H9 (cell line): ENCODE data around the gene HS3ST2. TPM values are rescaled to one million over a fixed set of nuclear protein-coding genes. Genes with fewer than 3 reads are reported as not detected.

Experiments
- DNase-seq: peaks from one replicate; pipeline ENCODE4 v3.0.0-alpha.2; 2017
- H2AFZ ChIP-seq: one replicate; pipeline ENCODE4 v1.6.1; 2013; ENCODE audit warnings: mild to moderate bottlenecking, low read length, control low read depth, moderate library complexity
- H2AK5ac ChIP-seq: 2 replicates; pipeline ENCODE4 v1.6.1; 2013; ENCODE audit warnings: low read length, control low read depth, mixed read lengths; ENCODE audit not compliant: insufficient read length
- H2BK120ac ChIP-seq: one replicate; pipeline ENCODE4 v1.6.1; 2013; ENCODE audit warnings: low read depth, mild to moderate bottlenecking, low read length, control low read depth, inconsistent platforms; ENCODE audit not compliant: poor library complexity, severe bottlenecking
- H2BK12ac ChIP-seq: 2 replicates; pipeline ENCODE4 v1.6.1; 2013; ENCODE audit warnings: low read length, control low read depth, mixed read lengths, low read depth; ENCODE audit not compliant: insufficient read length
- H2BK15ac ChIP-seq: 2 replicates; pipeline ENCODE4 v1.6.1; 2013; ENCODE audit warnings: low read depth, low read length, control low read depth
- H2BK20ac ChIP-seq: one replicate; pipeline ENCODE4 v1.6.1; 2013; ENCODE audit warnings: low read depth, mild to moderate bottlenecking, low read length, control low read depth, inconsistent platforms; ENCODE audit not compliant: poor library complexity, severe bottlenecking
- H2BK5ac ChIP-seq: 2 replicates; pipeline ENCODE4 v1.6.1; 2013; ENCODE audit warnings: low read length, control low read depth, mixed read lengths; ENCODE audit not compliant: insufficient read length
- H3K14ac ChIP-seq: 2 replicates; pipeline ENCODE4 v1.6.1; 2013; ENCODE audit warnings: low read length, control low read depth; ENCODE audit not compliant: insufficient read depth
- H3K18ac ChIP-seq: 2 replicates; pipeline ENCODE4 v1.6.1; 2013; ENCODE audit warnings: low read depth, mild to moderate bottlenecking, mixed read lengths, low read length, control low read depth; ENCODE audit not compliant: insufficient read length
- H3K23ac ChIP-seq: 2 replicates; pipeline ENCODE4 v1.6.1; 2013; ENCODE audit warnings: low read length, control low read depth, mixed read lengths, low read depth; ENCODE audit not compliant: insufficient read length
- H3K23me2 ChIP-seq: 2 replicates; pipeline ENCODE4 v1.6.1; 2013; ENCODE audit warnings: low read depth, mild to moderate bottlenecking, mixed read lengths, low read length, control low read depth; ENCODE audit not compliant: insufficient read length, poor library complexity, severe bottlenecking
- H3K27ac ChIP-seq: 2 replicates; pipeline ENCODE4 v1.5.1; 2013; ENCODE audit warnings: low read length, control low read depth, mixed read lengths, low read depth; ENCODE audit not compliant: insufficient read length
- H3K27me3 ChIP-seq: 2 replicates; pipeline ENCODE4 v1.6.1; 2013; ENCODE audit warnings: low read length, control low read depth, inconsistent platforms; ENCODE audit not compliant: insufficient read depth
- H3K4ac ChIP-seq: 2 replicates; pipeline ENCODE4 v1.6.1; 2013; ENCODE audit warnings: low read depth, mild to moderate bottlenecking, control low read depth, inconsistent platforms, low read length, moderate library complexity
- H3K4me1 ChIP-seq: 2 replicates; pipeline ENCODE4 v1.6.1; 2013; ENCODE audit warnings: low read length, control low read depth, inconsistent platforms; ENCODE audit not compliant: insufficient read depth
- H3K4me2 ChIP-seq: 2 replicates; pipeline ENCODE4 v1.6.1; 2013; ENCODE audit warnings: low read length, control low read depth, mixed read lengths; ENCODE audit not compliant: insufficient read length, insufficient read depth
- H3K56ac ChIP-seq: 2 replicates; pipeline ENCODE4 v1.6.1; 2013; ENCODE audit warnings: low read depth, mild to moderate bottlenecking, mixed read lengths, low read length, control low read depth; ENCODE audit not compliant: insufficient read length
- H3K79me1 ChIP-seq: 2 replicates; pipeline ENCODE4 v1.6.1; 2013; ENCODE audit warnings: low read depth, mild to moderate bottlenecking, moderate library complexity, low read length, control low read depth, inconsistent platforms; ENCODE audit not compliant: insufficient read depth, poor library complexity, severe bottlenecking
- H3K79me2 ChIP-seq: 2 replicates; pipeline ENCODE4 v1.6.1; 2013; ENCODE audit warnings: low read length, control low read depth, inconsistent platforms; ENCODE audit not compliant: insufficient read depth
- H3K9ac ChIP-seq: 2 replicates; pipeline ENCODE4 v1.6.1; 2013; ENCODE audit warnings: low read length, control low read depth, mixed read lengths; ENCODE audit not compliant: insufficient read length; ENCODE audit errors: extremely low read depth
- H3K9me3 ChIP-seq: one replicate; pipeline ENCODE4 v1.6.1; 2013; ENCODE audit warnings: low read depth, low read length, inconsistent platforms; ENCODE audit not compliant: control insufficient read depth
- H3T11ph ChIP-seq: one replicate; pipeline ENCODE4 v1.6.1; 2013; ENCODE audit warnings: mild to moderate bottlenecking, low read length, control low read depth, inconsistent platforms
- H4K20me1 ChIP-seq: one replicate; pipeline ENCODE4 v1.6.1; 2013; ENCODE audit not compliant: control insufficient read depth, insufficient read length, insufficient read depth
- H4K5ac ChIP-seq: 2 replicates; pipeline ENCODE4 v1.6.1; 2013; ENCODE audit warnings: low read depth, mild to moderate bottlenecking, mixed read lengths, low read length, control low read depth; ENCODE audit not compliant: insufficient read length
- H4K8ac ChIP-seq: replicated peaks from 2 replicates; pipeline ENCODE4 v1.6.1; 2013; ENCODE audit warnings: low read length, control low read depth, mixed read lengths, low read depth; ENCODE audit not compliant: insufficient read length
- H4K91ac ChIP-seq: 2 replicates; pipeline ENCODE4 v1.6.1; 2013; ENCODE audit warnings: low read depth, mild to moderate bottlenecking, moderate library complexity, mixed read lengths, low read length, control low read depth; ENCODE audit not compliant: insufficient read length
- H3K27ac Mint-ChIP-seq, 3 experiments: 2 replicates in 2 of 3; 3 replicates in 1 of 3; pipeline ENCODE4 v1.8.0; 2020 to 2021; ENCODE audit warnings: mixed read lengths in 3 of 3, mild to moderate bottlenecking in 1 of 3, moderate library complexity in 1 of 3
- H3K27me3 Mint-ChIP-seq: 2 replicates; pipeline ENCODE4 v1.8.0; 2021; ENCODE audit warnings: low read depth, mild to moderate bottlenecking, moderate library complexity, mixed read lengths
- H3K36me3 Mint-ChIP-seq, 3 experiments: 2 replicates in 2 of 3; 3 replicates in 1 of 3; pipeline ENCODE4 v1.8.0; 2020 to 2021; ENCODE audit warnings: low read depth in 3 of 3, mixed read lengths in 3 of 3; ENCODE audit not compliant: insufficient read depth in 1 of 3
- H3K4me1 Mint-ChIP-seq, 2 experiments: 2 replicates each; pipeline ENCODE4 v1.8.0; 2020; ENCODE audit warnings: mixed read lengths in 2 of 2
- H3K4me3 Mint-ChIP-seq, 2 experiments: 2 replicates in 1 of 2; 3 replicates in 1 of 2; pipeline ENCODE4 v1.8.0; 2020 to 2021; ENCODE audit warnings: mild to moderate bottlenecking in 2 of 2, mixed read lengths in 2 of 2, moderate library complexity in 1 of 2
- H3K9me3 Mint-ChIP-seq, 2 experiments: 2 replicates in 1 of 2; 3 replicates in 1 of 2; pipeline ENCODE4 v1.8.0; 2020; ENCODE audit warnings: mild to moderate bottlenecking in 2 of 2, mixed read lengths in 2 of 2, moderate library complexity in 1 of 2
- CTCF ChIP-seq: fragments of 200-600 bp; sonication (generic); conservative IDR thresholded peaks from 3 replicates; pipeline ENCODE4 v1.8.0; 2021; ENCODE audit warnings: antibody characterized with exemption, mild to moderate bottlenecking
- total RNA-seq: library from RNA; stranded (reverse); gene quantifications from 2 replicates; pipeline ENCODE4 v1.2.1, GENCODE V29; 2021

HS3ST2 gene
- total RNA-seq, 1 experiment from 2014 or later = 3.1 TPM

- peaks cover 16 to 17% of the 10 kb centered on the region in 2 experiments; a peak in 4 of 5 replicates for H3K9me3 Mint-ChIP-seq
- H4K20me1 ChIP-seq = no peaks in the 10 kb centered on the region
- H3K9me3 ChIP-seq = no peaks in the 10 kb centered on the region
- H3K4me1 ChIP-seq = no peaks in the 10 kb centered on the region
- no peaks in the 10 kb centered on the region for H3K79me1 ChIP-seq
- no peak overlapping the region for H3K4me3 Mint-ChIP-seq
- H2BK15ac ChIP-seq = no peak overlapping the region
- H3K36me3 Mint-ChIP-seq = peaks cover 8 to 21% (median 16%) of the 10 kb centered on the region in 3 experiments; a peak in 6 of 7 replicates
- TF ChIP-seq CTCF = no peak
- H4K8ac ChIP-seq = no peak overlapping the region
- H3K27ac ChIP-seq = no peak overlapping the region
- H3K27me3 Mint-ChIP-seq = no peaks in the 10 kb centered on the region; the same call in 1 of the 2 replicates
- H3K9ac ChIP-seq = no peak overlapping the region
- H3K79me2 ChIP-seq = no peaks in the 10 kb centered on the region
- H2BK5ac ChIP-seq = no peak overlapping the region
- H3K27me3 ChIP-seq = no peaks in the 10 kb centered on the region
- H4K91ac ChIP-seq = no peak overlapping the region
- no peak overlapping the region for H3K4me2 ChIP-seq
- no peak overlapping the region for H3K14ac ChIP-seq
- H2AK5ac ChIP-seq = no peak overlapping the region
- no peak for DNase-seq
- H3K27ac Mint-ChIP-seq = no peak overlapping the region
- no peak overlapping the region for H2BK120ac ChIP-seq
- H3K56ac ChIP-seq = no peak overlapping the region
- peaks cover 19 to 22% of the 10 kb centered on the region in 2 experiments for H3K4me1 Mint-ChIP-seq
- H3K23ac ChIP-seq = no peak overlapping the region
- no peak overlapping the region for H3K18ac ChIP-seq
- no peaks in the 10 kb centered on the region for H3K23me2 ChIP-seq
- no peak overlapping the region for H2BK12ac ChIP-seq
- H3K4ac ChIP-seq = no peak overlapping the region
- H3T11ph ChIP-seq = no peak overlapping the region
- H2BK20ac ChIP-seq = no peak overlapping the region
- H2AFZ ChIP-seq = no peak overlapping the region
- no peak overlapping the region for H4K5ac ChIP-seq
Observed at GRCh38 chr16:22862046-22862445, 48.1 kb downstream of the HS3ST2 start.
